ENCODE results near the gene SEC24D.

The SEC24D gene

GRCh38 chr4:118773429-118773792 is 62.5 kb downstream of the SEC24D start:
- DNase-seq (ENCODE audit: low spot score): no peak

- DNase-seq (ENCODE audit: low spot score): no peak
Measured at GRCh38 chr4:118772767-118773428, 63.0 kb downstream of the SEC24D start.

GRCh38 chr4:118772081-118772766 is 63.7 kb downstream of the SEC24D start:
- peak; percentile 56 for DNase-seq (ENCODE audit: low spot score)

- no peak for DNase-seq (ENCODE audit: low spot score)
Measured at GRCh38 chr4:118770741-118771187, 65.2 kb downstream of the SEC24D start.

- no peak for DNase-seq (ENCODE audit: low spot score)
Measured at GRCh38 chr4:118769161-118769560, 66.8 kb downstream of the SEC24D start.

- DNase-seq (ENCODE audit: low spot score): no peak
Measured at GRCh38 chr4:118767109-118767508, 68.8 kb downstream of the SEC24D start.

- peak; percentile 78 for DNase-seq (ENCODE audit: low spot score)
Measured at GRCh38 chr4:118765399-118765798, 70.5 kb downstream of the SEC24D start.

GRCh38 chr4:118762730-118763477 is 73.0 kb downstream of the SEC24D start:
- DNase-seq (ENCODE audit: low spot score): no peak

GRCh38 chr4:118762155-118762554 is 73.8 kb downstream of the SEC24D start:
- no peak for DNase-seq (ENCODE audit: low spot score)

- no peak for DNase-seq (ENCODE audit: low spot score)
Measured at GRCh38 chr4:118761397-118762016, 74.4 kb downstream of the SEC24D start.

GRCh38 chr4:118760493-118760892 is 75.4 kb downstream of the SEC24D start:
- DNase-seq (ENCODE audit: low spot score): no peak

GRCh38 chr4:118760092-118760491 is 75.8 kb downstream of the SEC24D start:
- DNase-seq (ENCODE audit: low spot score): no peak

GRCh38 chr4:118759481-118759880 is 76.4 kb downstream of the SEC24D start:
- no peak for DNase-seq (ENCODE audit: low spot score)

- DNase-seq (ENCODE audit: low spot score): no peak
Measured at GRCh38 chr4:118758293-118758692, 77.6 kb downstream of the SEC24D start.

GRCh38 chr4:118757761-118758251 is 78.1 kb downstream of the SEC24D start:
- DNase-seq (ENCODE audit: low spot score): no peak

GRCh38 chr4:118756958-118757357 is 79.0 kb downstream of the SEC24D start:
- DNase-seq (ENCODE audit: low spot score): no peak

- no peak for DNase-seq (ENCODE audit: low spot score)
Measured at GRCh38 chr4:118756429-118756828, 79.5 kb downstream of the SEC24D start.

- DNase-seq (ENCODE audit: low spot score): no peak
Measured at GRCh38 chr4:118755438-118756226, 80.3 kb downstream of the SEC24D start.

- DNase-seq (ENCODE audit: low spot score): no peak
Measured at GRCh38 chr4:118754890-118755289, 81.0 kb downstream of the SEC24D start.

GRCh38 chr4:118753685-118754084 is 82.2 kb downstream of the SEC24D start:
- no peak for DNase-seq (ENCODE audit: low spot score)

GRCh38 chr4:118753096-118753495 is 82.8 kb downstream of the SEC24D start:
- DNase-seq (ENCODE audit: low spot score): no peak

GRCh38 chr4:118752551-118752950 is 83.4 kb downstream of the SEC24D start:
- no peak for DNase-seq (ENCODE audit: low spot score)
